Ammon's horn (tissue), 1 donor: ENCODE measurements around the gene SSB.
"Not testable (repeated sequence)": the region's sequence is repeated elsewhere in the genome, so short reads cannot be mapped to it uniquely, and the experiment has no call there.

Experiments
- DNase-seq: peaks from one replicate; pipeline ENCODE4 v3.0.0-alpha.2; 2016; ENCODE audit warnings: low spot score

Gene SSB

DNA sequence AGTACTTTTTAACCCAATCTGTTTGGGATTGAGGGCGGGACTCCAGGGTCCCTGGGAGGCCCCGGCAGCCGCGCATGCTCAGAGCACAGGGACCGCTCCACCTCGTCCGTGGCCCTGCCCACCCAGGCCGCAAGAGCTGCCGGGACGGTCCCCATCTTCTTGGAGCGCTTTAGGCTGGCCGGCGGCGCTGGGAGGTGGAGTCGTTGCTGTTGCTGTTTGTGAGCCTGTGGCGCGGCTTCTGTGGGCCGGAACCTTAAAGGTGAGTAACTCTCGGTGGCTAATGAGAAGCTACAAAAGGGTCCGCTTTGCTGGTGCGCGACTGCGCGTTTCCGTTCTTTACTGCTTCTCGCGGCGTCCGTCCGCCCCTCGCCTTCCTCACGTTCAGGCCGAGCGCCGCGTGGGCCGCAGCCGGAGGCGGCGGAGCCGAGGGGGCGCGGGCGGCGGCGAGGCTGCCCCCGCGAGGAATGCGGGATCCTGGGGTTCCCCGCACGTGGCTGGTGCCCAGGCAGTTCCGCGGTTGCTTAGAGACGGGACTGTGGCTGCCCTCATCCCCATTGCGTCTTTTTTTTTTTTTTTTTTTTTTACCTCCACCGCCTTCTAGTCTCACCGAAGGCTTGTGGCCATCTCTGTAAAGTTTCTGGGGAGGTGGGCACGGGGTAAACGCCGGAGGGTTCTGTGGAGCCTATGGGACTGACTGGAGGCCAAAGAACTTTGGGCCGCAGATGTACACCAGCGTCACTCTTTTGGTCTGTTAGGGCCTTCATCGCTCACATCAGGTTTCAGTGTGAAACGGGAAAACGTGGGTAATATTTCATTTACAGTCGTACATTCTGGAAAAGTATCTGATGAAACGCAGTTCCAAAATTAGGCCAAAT lies at the start of gene SSB:
SSB (plus strand) TSS at position 154 of the 875 bp plus-strand sequence. CDS start 2,090 bp downstream, outside the sequence.
- peak; percentile 95 for DNase-seq

DNA sequence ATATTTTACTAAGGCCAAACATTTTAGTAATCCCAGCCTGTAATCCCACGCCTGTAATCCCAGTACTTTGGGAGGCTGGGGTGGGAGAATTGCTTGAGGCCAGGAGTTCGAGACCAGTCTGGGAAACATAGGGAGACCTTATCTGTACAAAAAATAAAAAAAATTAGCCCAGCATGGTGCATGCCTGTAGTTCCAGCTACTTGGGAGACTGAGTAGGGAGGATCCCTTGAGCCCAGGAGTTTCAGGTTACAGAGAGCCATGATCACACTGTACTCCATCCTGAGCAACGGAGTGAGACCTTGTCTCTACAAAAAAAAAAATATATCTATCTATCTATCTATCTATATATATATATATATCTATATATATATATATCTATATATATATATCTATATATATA lies 45.9 kb upstream of the SSB start:
- no peak for DNase-seq

- no peak for DNase-seq
Observed at GRCh38 chr2:169755083-169755870, 43.4 kb upstream of the SSB start.

GRCh38 chr2:169756342-169756741 lies 42.3 kb upstream of the SSB start:
- no peak for DNase-seq

- DNase-seq: no peak
Observed at GRCh38 chr2:169757356-169757755, 41.3 kb upstream of the SSB start.

GRCh38 chr2:169757778-169758177 lies 40.9 kb upstream of the SSB start:
- no peak for DNase-seq

GRCh38 chr2:169759987-169760386 lies 38.7 kb upstream of the SSB start:
- no peak for DNase-seq

GRCh38 chr2:169760798-169761197 lies 37.9 kb upstream of the SSB start:
- DNase-seq: not testable (repeated sequence)

GRCh38 chr2:169761251-169761969 lies 37.3 kb upstream of the SSB start:
- no peak for DNase-seq

GRCh38 chr2:169761970-169762292 lies 36.7 kb upstream of the SSB start:
- no peak for DNase-seq

GRCh38 chr2:169765523-169765922 lies 33.1 kb upstream of the SSB start:
- DNase-seq: no peak

- DNase-seq: peak; percentile 79
Observed at GRCh38 chr2:169767243-169767888, 31.3 kb upstream of the SSB start.

DNA sequence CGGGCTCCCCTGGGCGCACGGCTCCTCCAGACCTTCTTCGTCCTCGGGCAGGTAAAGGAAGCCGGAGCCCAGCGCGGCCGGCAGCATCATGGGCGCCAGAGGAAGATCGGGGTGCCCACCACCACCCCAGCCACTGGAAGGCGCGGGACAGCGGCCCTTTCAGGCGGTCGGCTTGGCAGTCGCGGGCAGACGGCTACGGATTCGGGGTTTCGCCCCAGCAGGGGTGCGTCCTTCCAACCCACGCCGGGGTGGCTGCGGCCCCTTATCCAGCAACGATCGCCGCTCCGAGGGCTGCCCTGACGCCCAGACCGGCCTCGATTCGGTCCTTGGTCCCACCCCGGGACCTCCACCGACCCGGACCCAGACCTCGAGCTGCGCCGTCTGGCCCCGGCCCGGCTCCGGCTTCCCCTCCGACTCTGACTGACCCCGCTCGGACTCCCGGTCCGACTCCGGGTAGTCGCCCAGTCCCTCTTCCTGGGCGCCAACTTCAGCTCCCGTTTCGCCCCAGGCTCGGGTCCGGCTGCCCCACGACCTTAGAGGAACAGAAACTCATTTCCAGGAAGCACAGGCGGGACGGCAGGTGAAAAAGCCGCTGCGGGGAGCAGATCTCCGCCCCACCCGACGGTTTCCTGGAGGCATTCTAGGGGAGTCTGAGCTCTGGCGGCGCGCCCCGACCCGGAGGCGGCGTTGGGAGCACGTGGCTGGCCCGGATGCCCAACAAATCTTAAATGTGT lies 30.2 kb upstream of the SSB start:
- DNase-seq: no peak

- no peak for DNase-seq
Observed at GRCh38 chr2:169771021-169771420, 27.6 kb upstream of the SSB start.

GRCh38 chr2:169771612-169772011 lies 27.1 kb upstream of the SSB start:
- no peak for DNase-seq

DNA sequence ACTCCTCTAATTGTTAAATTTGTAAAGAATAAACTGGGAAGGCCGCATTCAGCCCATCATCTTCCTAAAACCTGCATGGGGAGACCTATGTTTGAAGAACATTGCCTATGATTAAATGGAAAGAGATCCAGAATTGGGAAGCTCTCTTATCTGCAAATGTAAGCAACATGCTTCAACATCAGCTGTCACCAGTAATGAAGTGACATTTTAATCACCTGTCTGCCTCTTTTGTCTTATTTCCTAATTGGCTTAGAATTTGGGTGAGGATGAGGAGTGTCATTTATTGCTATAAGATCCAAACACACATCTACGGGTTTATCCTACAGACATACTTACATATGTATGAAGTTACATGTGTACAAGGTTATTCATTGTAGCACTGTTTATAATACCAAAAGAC lies 26.0 kb upstream of the SSB start:
- DNase-seq: no peak

DNA sequence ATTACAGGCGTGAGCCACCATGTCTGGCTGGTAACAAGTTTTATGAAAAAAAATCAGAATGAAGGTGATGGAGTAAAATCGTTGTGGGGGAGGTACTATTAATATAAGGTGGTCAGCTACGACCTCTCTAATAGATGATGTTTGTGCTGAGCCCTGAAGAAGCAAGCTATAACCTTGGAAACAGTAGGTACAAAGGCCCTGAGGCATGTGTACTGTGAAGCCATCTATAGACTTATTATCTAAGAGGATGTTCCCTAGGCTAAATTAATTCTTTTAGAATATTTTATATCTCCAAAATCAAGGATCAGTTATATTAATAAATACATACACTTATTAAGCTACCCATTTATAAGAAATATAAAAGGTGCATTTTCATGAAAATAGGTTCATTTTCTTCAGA lies 23.3 kb upstream of the SSB start:
- no peak for DNase-seq

DNA sequence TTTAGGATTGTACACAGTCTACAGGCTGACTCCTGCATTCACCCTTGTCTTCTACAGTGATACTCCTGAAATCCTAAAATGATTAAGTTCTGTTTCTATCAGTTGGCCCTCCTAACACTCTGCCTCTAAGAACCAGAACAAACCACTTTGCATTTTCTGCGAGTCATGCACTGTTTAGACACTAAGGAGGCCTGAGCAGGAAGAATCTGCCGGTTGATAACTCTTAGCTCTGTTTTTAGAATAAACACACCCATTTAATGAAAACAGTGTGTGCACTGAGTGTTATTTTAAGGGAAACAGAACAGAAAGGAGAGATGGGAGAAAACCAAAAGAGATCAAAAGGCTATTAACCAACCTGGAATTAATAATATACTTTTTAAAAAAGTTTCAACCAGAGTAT lies 22.9 kb upstream of the SSB start:
- DNase-seq: no peak

GRCh38 chr2:169776252-169776761 lies 22.4 kb upstream of the SSB start:
- DNase-seq: no peak

GRCh38 chr2:169778446-169778845 lies 20.2 kb upstream of the SSB start:
- DNase-seq: no peak
